ENCODE measurements around the gene MYO1H.
"Not testable (repeated sequence)": the region's sequence is repeated elsewhere in the genome, so short reads cannot be mapped to it uniquely, and the experiment has no call there.

Gene MYO1H

GRCh38 chr12:109307051-109307450, 40.6 kb upstream of the MYO1H start:
- no peak for TF ChIP-seq CTCF (conservative IDR thresholded peaks at IDR 0.05; ENCODE audit: low read depth, low read length)
- DNase-seq (ENCODE audit: low read depth) = no peak

GRCh38 chr12:109308534-109309380, 38.9 kb upstream of the MYO1H start, which contains the start of gene FOXN4:
Gene FOXN4 (minus strand): TSS chr12:109309284. CDS start chr12:109308321, 963 bp downstream.
- peak within 1 kb of the TSS; percentile 8 for H3K4me3 ChIP-seq (ENCODE audit: low read depth, low read length)
- no peak for DNase-seq (ENCODE audit: low read depth)
- no peak for TF ChIP-seq CTCF (conservative IDR thresholded peaks at IDR 0.05; ENCODE audit: low read depth, low read length)

More at GRCh38 chr12:109307051-109307450, 40.6 kb upstream of the MYO1H start:
- no peak overlapping the region for H3K4me3 ChIP-seq (ENCODE audit: low read depth, low read length)

GRCh38 chr12:109309381-109310246, 38.1 kb upstream of the MYO1H start:
- no peak for TF ChIP-seq CTCF (conservative IDR thresholded peaks at IDR 0.05; ENCODE audit: low read depth, low read length)
- no peak for DNase-seq (ENCODE audit: low read depth)
- peak overlapping the region; percentile 8 for H3K4me3 ChIP-seq (ENCODE audit: low read depth, low read length)

- no peak for TF ChIP-seq CTCF (conservative IDR thresholded peaks at IDR 0.05; ENCODE audit: low read depth, low read length)
- DNase-seq (ENCODE audit: low read depth) = no peak
- peak overlapping the region; percentile 8 for H3K4me3 ChIP-seq (ENCODE audit: low read depth, low read length)
These were observed 37.2 kb upstream of the MYO1H start for GRCh38 chr12:109310247-109311125.

GRCh38 chr12:109321294-109321693, 26.4 kb upstream of the MYO1H start:
- DNase-seq (ENCODE audit: low read depth); H3K4me3 ChIP-seq (ENCODE audit: low read depth, low read length): not testable (repeated sequence)

GRCh38 chr12:109329003-109329402, 18.7 kb upstream of the MYO1H start:
- no peak for TF ChIP-seq CTCF (conservative IDR thresholded peaks at IDR 0.05; ENCODE audit: low read depth, low read length)
- H3K4me3 ChIP-seq (ENCODE audit: low read depth, low read length) = no peak overlapping the region
- DNase-seq (ENCODE audit: low read depth) = no peak
